ENCODE data around the gene IL20RA. TPM values are rescaled to one million over a fixed set of nuclear protein-coding genes. Genes with fewer than 3 reads are reported as not detected.

IL20RA gene
- total and polyA plus RNA-seq, 2 of the 13 experiments (the other 11 are each of a cell fraction or from before 2014, with no cell fraction given): not detected

- no peak for TF ChIP-seq MIER3 (CRISPR knock-in tag; IDR thresholded peaks at IDR 0.05; ENCODE audit: borderline replicate concordance)
- TF ChIP-seq GPN1 (CRISPR knock-in tag; IDR thresholded peaks at IDR 0.05; ENCODE audit: borderline replicate concordance): no peak
- TF ChIP-seq ZNF609 (CRISPR knock-in tag; IDR thresholded peaks at IDR 0.05; ENCODE audit: borderline replicate concordance): no peak
- TF ChIP-seq TCF12 (IDR thresholded peaks at IDR 0.05): no peak
- TF ChIP-seq TCF12 (CRISPR knock-in tag; IDR thresholded peaks at IDR 0.05): no peak
Observed at GRCh38 chr6:137011406-137011805, 33.4 kb downstream of the IL20RA start (continued).

GRCh38 chr6:137010128-137010718, 34.5 kb downstream of the IL20RA start:
- POLR2A ChIA-PET: no interaction called here
- Histone ChIP-seq H4K20me1 (ENCODE audit: insufficient read depth, low read length) (no peaks in the 10 kb centered on the region), H3K4me2 (ENCODE audit: low read depth, low read length) (no peak overlapping the region), H3K27me3 (ENCODE audit: control insufficient read depth in 1 of 2, insufficient read depth in 2 of 2, low read length in 2 of 2) (peaks cover 0 to 22% of the 10 kb centered on the region in 2 experiments; a peak in 2 of 5 replicates), H3K9ac (ENCODE audit: insufficient read depth, low read depth, low read length) (no peak overlapping the region), H3K79me2 (ENCODE audit: insufficient read depth, low read length) (no peaks in the 10 kb centered on the region), H3K36me3 (replicated peaks in 1 of 2; ENCODE audit: control insufficient read depth in 1 of 2, insufficient read depth in 2 of 2, low read length in 2 of 2) (no peaks in the 10 kb centered on the region), H3K4me1 (ENCODE audit: insufficient read depth, low read length) (no peaks in the 10 kb centered on the region), H3K4me3 (replicated peaks in 1 of 3; ENCODE audit: insufficient read depth in 1 of 3, low read depth in 2 of 3, low read length in 3 of 3) (no peak overlapping the region), H2AFZ (ENCODE audit: low read length) (no peak overlapping the region), H3K27ac (ENCODE audit: extremely low read length, insufficient read depth, low read length) (no peak overlapping the region), H3K9me3 (ENCODE audit: low read length) (no peaks in the 10 kb centered on the region)
- CTCF ChIA-PET (ENCODE audit: low intra/inter-chr PET ratio, low total read pairs): no interaction called here
- ATAC-seq (no peak), DNase-seq (ENCODE audit: low spot score) (no peak), FAIRE-seq (no peak)
- intact Hi-C loops (cut with micrococcal nuclease; ENCODE audit: unreplicated experiment): loop anchor here (5.0 kb wide), 1 partner anchor 163 kb away; no protein-coding TSS in a partner anchor
- TF ChIP-seq POGZ (CRISPR knock-in tag; IDR thresholded peaks at IDR 0.05): no peak
- TF ChIP-seq ZBTB40 (IDR thresholded peaks at IDR 0.05): peak; percentile 55
- TF ChIP-seq ZBTB40 (CRISPR knock-in tag; IDR thresholded peaks at IDR 0.05): peak; percentile 84; the same call in 1 of the 2 replicates
- TF ChIP-seq CEBPB (IDR thresholded peaks at IDR 0.05; ENCODE audit: borderline replicate concordance, low read depth, low read length): peak; percentile 53
- BruUV-seq (replicated peaks): no TSS peak
- 42% methylated on average over 4 of the region's 4 CpGs for WGBS (ENCODE audit: low lambda C conversion rate)
- in situ Hi-C loops (cut with HindIII; ENCODE audit: extremely low pct_ligation_motif_present, low pct_unique_long_range_greater_than_20kb): no loop called here
